ENCODE data around the gene IL37.

- TF ChIP-seq EP300 (conservative IDR thresholded peaks at IDR 0.05; ENCODE audit: poor library complexity, severe bottlenecking) (no peak), CTCF (IDR thresholded peaks at IDR 0.05; ENCODE audit: poor library complexity, severe bottlenecking) (no peak), REST (IDR thresholded peaks at IDR 0.05; ENCODE audit: borderline replicate concordance) (no peak), RAD21 (conservative IDR thresholded peaks at IDR 0.05) (no peak), SMC3 (conservative IDR thresholded peaks at IDR 0.05; ENCODE audit: poor library complexity) (no peak), TAF1 (IDR thresholded peaks at IDR 0.05; ENCODE audit: low read depth) (no peak), MXI1 (conservative IDR thresholded peaks at IDR 0.05; ENCODE audit: poor library complexity, severe bottlenecking) (no peak)
Observed at GRCh38 chr2:112876257-112876970, 34.6 kb upstream of the IL37 start.

All from neural cell (in vitro differentiated cells).